GM11168 (cell line): Measurements from ENCODE around the gene POU2F2.

Experiments
- in situ Hi-C: fragments of 300-500 bp; cut with MboI; formaldehyde crosslinking; loops from one replicate; pipeline ENCODE4 v1.12.0; 2022; ENCODE audit warnings: low sequenced_read_pairs; ENCODE audit not compliant: unreplicated experiment

POU2F2 gene

DNA sequence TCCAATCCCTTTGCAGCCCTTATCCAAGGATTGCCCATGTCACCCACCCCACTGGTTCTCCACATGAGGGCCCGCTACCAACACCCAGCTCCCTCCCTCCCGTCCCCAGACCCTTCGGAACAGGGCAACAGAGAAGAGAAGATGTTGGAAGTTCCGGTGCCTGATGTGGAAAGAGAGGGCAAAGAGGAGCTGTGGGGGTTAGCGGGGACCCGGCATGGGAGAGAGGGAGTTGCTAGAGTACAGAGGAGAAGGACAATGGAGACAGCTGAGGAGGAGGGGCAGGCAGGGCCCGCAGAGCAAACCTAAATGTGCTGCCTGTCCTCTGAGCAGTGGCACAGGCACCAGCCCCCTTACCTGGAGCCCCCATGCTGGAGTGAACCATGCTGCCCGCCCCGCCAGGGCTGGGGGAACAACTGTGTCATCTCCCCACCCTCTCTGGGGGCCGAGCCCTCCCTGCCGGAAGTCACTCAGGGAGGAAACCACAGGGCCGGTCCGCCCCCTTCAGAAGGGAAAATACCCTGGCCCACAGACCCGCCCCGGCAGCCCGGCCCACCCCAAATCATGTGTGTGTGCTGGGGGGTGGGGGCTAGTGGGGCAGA lies at the start of gene POU2F2:
TSS of gene POU2F2 (minus strand) at position 417 of the 599 bp plus-strand sequence. CDS start at position 382, 35 bp downstream.
- in situ Hi-C loops: no loop called here

DNA sequence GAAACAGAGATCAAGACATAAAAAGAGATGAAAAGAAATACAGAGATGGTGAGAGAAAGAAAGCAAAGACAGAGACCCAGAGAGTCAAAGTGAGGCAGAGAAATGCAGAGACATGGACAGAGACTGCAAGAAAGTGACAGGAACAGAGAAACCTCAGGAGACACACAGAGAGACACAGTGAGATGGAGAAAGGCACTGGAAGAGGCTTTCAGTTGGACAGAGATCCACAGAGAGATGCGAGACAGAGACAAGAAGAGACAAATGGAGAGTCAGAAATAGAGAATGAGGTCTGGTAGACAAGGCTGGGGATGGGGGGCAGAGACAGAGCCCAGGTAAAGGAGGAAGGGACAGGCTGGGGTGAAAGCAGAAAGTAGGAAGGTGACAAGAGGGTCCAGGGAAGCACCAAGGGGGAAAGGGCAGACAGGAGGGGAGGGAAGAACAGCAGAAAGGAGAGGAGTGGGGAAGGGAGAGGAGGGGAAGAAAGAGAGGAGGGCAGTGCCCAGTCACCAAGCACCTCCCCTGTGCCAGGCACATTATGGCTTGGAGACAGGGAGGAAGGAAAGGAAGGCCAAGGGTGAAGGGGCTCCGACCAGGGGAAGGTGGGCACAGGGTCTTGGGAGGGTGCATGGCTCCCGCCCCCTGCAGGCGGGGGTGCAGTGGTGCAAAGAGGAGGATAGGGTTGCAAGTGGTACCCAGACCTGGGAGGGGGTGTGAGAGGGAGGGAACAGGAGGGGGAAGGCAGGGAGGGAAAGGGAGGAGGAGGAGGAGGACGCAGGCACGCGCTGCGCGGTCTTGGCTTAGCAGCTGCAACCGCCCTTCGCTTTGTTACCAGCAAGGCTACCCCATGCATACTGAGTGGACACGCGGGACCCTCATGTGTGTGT lies 46.8 kb upstream of the POU2F2 start:
- in situ Hi-C loops: no loop called here

DNA sequence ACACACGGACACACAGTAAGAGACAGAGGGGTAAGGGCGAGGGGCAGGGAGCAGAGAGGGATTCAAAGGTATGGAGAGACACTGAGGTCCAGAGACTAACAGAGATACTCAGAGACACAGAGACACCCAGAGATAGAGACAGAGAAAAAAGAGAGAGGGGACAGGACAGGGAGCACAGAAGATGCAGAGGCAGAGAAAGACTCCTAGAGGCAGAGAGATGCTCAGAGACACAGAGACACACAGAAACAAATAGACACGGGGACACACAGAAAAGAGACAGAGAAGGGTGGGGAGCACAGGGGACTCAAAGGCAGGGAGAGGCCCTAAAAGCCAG lies 45.4 kb upstream of the POU2F2 start:
- in situ Hi-C loops: no loop called here

DNA sequence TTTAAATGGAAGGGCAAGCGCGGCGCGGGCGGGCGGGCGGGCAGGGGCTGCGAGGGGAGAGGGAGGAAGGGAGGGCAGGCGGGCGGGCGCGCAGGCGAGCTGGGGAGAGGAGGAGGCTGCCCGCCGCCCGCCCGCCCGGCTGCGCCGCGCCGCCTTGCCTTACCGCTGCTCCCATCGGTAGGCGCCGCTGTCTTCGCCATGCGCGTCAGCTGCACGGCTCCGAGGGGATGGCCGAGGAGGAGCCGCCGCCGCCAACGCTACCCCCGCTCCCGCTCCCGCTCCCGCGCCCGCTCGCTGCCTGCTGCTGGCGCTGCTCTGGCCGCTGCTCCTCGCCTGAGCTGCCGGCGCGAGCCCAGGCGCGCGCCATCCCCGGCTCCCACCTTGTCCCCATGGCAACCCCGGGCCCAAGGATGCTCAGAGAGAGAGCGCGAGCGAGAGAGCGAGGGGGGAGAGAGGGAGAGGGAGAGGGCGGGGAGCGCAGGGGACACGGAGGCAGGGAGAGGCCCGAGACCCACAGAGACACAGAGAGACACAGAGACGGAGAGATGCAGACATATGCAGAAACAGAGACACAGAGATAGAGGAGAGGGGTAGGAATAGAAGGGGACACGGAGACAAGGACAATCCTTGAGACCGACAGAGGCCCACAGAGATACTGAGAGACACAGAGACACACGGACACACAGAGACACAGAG lies 44.9 kb upstream of the POU2F2 start:
- in situ Hi-C loops: no loop called here

DNA sequence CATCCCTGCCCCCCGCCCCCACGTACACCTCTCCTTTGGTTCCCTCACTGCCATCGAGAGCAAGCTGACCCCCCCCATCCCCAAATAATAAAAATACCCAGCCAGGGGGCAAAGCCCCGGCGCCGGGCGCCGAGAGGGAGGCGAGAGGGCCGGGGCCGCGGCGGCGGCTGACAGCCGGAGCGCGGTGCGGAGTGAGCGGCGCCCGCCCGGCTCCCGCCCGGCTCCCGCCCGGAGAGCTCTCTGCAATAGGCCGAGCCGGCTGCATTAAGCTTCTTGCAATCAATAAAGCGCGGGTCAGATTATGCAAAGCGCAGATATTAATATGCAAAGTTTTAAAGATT lies 44.4 kb upstream of the POU2F2 start:
- in situ Hi-C loops: no loop called here

DNA sequence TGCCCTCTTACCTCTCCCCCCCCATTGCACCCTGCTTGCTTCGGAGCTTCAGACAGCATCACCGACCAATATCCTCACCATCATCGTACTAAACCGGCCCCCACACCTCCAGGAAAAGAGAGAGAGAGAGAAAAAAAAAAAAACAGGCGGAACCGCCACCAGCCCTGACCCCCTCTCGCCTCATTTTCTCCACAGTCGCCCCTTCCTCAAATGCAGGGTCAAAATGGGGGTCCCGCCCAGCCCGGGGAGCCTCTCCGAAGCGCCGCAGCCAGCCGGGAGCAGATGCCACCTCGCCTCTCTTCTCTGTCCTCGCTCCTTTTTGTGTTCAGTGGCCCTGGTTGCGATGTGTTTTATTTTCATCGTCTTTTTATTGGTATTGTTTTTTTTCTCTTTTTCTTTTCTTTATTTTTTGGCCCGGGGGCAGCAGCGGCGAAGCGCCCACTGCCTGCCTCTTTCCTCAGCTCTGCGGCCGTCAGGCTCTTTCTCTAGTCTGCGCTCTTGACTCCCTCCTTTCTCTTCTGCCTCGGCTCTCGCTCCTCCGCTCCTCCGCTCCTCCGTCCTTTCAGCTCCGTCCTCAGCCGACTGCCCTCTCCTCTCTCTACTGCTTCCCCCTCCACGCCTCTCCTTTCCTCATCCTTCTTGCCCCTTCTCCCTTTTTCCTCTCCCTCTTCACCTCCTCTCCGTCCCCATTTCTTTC lies 43.9 kb upstream of the POU2F2 start:
- in situ Hi-C loops: no loop called here

DNA sequence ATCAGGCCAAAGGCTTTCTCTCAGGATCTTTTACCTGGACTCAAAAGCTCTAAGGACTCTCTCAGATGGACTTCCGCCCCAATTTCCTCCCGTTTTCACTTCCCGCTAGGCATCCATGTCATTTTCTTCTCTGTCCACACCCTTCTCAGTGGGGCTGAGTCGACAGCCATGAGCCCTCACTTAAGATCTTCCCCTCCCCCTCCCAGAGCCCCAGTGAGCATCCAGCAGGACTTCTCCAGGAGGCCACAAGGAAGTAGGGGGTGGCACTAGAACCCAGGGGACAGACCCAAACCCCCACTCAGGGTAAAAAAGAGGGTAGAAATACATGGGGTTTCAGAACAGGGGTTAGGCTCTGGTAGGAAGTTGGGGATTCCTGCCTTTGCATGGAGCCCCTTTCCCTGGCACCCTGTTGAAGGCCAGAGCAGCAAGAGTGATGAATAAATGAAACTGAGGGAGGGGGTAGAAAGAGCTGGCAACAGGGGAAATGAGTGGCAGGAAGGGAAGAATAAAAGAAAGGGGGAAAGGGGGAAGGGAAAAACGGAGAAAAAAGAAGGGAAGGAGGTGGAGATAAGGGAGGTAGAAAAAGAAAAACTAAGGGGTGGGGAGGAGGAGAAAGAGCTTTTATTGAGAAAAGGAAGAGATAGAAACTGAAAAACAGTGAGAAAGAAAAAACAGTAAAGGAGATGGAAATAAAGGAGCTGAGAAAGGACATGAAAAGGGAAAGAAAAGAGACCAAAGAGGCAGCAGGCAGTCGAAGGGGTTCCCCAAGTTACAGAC lies 42.9 kb upstream of the POU2F2 start:
- in situ Hi-C loops: no loop called here

DNA sequence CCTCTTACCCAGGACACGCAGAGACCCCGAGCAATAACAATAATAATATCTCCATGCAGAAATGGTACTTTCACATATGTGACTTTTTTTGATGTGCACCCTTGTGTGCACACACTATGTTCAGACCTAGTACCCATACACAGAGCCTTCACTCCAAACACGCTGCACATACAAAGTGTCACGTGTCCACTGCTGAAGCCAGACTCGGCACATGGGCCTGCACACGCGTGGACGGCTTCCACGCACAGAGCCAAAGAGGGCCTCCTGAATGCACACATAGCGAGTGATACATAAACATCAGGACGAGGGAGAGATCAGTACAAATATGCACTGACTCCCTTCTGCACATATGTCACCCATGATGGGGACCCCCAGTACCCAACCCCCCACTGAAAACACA lies 41.9 kb upstream of the POU2F2 start:
- in situ Hi-C loops: no loop called here

DNA sequence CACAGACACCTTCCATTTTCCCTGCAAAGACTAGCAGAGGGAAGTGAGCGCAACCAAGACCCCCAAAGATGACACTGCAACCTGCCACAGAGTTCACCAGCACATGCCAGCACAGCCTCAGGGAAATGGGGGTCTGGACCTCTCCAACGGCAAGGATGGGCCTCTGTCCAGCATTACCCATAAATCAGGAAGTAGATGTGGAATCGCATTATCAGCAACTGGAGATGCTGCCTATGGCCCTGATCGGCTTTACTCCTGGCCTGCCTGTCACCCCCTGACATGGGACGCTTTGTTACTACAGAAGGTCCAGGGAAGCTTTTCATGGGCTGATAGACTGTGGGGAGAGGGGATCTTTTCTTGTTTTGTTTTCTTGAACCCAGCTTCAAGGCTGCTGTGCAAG lies 41.4 kb upstream of the POU2F2 start:
- in situ Hi-C loops: no loop called here

DNA sequence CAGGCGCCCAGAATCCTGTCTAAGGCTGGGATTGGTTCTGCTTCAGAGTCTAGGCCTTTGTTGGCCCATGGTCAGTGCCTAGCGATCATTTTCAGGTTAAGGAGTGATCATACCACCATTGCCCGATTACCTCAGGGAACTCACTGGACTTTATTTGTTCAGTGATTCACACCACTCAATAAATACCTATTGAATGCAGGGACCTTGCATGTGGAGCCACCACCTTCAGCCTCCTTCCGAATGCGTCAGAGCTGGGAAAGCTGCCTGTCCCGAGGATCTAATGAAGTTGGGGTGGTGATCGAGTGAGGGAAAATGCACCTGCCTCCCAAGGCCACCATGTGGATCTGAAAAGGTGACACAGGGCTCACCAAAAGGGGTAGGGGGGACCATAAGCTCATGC lies 40.0 kb upstream of the POU2F2 start:
- in situ Hi-C loops: no loop called here

DNA sequence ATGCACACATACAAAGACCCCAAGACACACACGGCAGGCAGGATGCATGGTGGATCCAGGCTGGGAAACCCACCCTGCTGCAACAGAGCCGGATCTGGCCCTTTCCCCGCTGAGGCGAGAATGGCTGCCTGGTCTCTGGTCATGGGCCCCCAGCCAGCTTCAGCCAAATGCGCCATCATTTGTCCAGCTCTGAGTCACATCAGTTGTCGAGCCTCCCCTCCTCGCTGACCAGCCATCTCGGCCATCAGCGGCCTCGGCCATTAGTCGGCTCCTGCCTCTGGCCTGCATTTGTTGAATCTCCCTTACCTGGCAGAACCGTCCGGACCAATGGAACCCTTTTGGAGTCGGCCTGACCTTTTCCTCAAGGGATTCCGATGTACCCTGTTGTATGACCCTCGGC lies 38.5 kb upstream of the POU2F2 start:
- in situ Hi-C loops: no loop called here

DNA sequence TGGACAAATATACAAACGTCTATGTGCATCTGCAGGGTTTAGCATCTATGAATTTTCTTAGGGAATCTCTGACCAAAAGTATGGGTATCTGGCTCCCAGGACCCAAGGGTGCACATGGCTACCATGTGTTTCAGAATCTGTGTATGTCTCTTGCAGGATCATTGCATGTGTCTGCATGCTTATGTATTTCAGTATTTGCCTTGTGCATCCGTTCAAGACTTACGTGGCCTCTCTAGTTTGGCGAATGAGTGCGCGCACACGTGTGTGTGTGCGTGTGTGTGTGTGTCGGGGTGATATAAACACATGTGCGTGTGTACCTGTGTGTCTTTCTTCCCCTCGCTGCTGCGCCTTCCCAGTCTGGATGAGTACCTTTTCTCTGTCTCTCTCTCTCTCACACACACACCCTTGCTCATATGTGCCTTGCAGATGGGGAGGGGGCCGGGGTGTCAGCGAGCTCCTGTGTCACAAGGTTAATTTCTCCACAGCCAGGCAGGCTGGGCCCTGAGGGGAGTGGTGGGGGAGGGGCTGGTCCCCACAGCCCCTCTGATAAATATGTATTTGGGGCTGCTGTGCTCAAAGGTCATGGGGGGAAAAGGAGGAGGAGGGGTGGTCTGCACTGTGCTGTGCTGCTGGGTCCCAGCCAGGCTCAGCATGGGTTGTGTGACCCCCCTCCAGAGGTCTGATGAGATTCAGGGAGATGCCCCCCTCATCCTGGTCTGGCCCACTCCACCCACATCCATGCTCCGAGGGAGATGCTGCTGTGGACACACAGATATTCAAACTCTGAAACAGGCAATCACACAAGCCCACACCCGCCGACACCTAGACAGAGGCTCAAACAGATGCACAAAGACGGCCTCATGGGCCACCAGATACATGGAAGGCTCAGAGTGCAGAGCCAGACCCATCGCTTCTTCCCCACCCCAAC lies 37.5 kb upstream of the POU2F2 start:
- in situ Hi-C loops: no loop called here

DNA sequence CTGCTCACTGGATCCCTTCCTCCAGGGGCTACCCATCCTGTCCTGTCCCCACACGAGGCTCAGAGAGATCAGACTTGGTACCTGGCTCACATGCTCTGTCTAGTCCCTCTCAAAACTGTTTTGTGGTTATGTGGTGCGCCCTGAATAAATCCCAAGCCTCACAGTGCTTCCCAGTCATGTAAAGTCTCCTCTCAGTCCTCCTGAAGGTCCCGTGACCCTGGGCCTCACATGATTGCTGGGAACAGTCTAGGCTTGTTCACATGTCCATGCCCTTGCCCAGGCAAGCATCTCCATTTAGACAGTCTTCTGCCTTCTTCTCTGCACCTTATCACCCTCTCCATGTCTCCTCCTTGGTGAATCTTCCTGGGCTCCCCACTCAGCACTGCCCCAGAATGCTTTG lies 36.0 kb upstream of the POU2F2 start:
- in situ Hi-C loops: no loop called here

DNA sequence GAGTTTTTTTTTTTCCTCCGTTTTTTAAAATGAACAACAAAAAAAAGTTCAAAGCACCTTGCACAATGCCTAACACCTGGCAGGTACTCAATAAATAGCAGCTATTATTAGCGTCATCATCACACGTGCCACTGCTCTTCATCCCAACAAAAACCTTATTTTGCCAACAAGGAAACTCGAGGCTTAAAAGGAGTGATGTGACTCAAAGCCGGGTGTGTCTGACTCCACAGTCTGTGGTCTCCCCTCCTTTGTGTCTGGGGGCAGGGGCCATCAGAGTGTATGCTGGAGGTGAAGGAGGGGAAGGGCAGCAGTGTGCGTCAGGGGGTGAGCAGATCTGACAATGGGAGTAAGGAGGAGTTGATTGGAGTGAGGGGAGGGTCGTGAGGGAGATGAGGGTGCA lies 34.1 kb upstream of the POU2F2 start:
- in situ Hi-C loops: no loop called here

DNA sequence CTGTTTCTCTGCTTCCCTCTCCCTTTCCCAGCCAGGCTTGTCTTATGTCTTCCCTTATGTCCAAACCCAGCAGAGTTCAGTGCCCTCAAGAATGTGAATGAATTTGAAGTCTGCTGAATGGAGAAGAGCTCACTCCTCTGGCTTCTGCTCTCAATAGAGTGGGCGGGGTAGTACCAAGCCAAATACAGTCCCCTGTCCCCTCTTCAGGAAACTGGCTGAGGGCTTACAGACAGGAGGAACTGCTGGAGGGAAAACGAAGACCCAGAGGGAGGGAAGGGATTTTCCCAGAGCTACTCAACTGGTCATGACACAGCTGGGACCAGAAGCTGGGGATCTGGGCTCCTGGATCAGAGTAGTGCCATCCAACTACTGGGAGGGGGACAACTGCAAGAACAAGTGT lies 32.9 kb upstream of the POU2F2 start:
- in situ Hi-C loops: no loop called here

DNA sequence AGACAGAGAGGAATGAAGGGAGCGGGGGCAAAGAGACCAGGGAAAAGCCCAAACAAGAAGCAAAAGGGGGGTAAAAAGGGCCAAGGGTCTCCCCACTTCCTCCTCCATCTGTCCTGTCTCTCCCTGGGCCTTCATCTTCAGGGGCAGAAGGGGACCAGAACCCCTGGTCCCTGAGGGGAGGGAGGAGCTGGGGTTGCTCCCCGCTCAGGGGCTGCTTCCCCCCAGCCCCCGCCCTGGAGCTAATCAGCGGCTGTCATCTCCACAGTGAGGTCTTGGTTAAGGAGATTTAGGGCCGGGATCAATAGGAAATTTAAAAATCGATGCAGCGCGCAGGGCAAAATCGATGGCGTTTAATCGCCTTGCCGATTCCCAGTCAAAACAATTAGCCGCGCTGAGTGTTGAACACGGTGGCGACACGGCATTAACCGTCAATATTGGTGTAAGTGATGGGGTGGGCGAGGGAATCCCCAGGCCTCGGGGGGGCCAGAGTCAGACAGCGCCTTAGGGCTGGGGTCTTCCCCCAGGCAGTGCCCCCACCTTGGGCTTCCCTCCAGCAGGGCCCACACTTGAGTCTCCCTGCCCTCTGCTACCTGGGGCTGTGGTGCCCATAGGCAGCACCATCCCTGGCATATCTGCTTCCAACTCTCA lies 29.5 kb upstream of the POU2F2 start:
- in situ Hi-C loops: no loop called here

DNA sequence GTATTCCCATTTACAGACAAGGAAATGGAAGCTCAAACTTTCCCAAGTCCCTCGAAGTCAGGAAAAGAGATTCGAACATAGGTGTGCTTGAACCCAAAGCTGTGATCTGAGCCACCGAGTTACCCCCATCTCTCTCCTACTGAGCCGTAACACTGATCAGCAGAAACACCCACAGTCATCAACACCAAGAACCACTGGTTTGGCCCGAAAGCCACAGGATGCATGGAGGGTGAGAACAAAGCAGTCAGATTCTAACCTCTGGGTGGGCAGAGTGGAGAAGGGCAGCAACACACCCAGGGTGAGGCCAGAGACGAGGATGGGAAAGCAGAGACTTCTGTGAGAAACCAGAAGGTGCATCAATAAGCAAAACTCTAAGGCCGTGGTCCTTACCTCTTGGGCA lies 27.7 kb upstream of the POU2F2 start:
- in situ Hi-C loops: no loop called here

DNA sequence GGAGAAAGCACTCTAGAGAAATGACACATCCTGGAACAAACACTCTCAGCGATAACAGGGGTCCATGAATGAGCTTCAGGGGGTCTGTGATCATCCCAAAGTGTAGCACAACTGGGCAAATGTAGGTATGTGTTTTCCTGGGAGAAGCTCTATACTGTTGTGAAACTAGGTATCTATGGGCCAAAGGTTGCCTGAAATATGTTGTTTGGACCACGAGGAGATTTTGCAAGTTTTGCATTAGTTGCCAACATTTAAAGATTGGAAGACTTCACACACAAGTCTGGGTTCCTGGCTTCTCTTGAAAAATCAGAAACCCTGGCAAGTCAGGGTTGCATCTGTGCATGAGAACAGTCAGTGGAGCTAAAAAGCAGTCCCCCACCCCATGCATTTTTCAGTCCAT lies 26.7 kb upstream of the POU2F2 start:
- in situ Hi-C loops: no loop called here

DNA sequence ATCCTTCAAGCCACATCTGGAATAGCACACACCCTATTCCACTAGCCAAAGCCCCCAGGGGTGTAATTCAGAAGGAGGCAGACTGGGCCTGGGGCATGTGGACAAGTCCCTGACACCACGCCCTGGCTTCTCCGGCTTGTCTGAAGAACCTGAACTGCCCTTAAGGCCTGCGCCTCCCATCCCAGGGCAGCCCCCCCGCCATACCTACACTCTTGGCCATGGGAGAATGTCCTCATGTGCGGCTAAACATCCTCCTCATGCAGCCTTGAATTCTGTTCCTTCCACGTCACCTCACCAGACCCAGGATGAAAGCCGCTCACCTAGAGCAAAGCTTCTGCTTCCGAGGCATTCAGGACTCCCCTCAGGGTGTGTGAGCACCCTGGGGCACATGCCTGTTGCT lies 24.3 kb upstream of the POU2F2 start:
- in situ Hi-C loops: no loop called here
